NT2/D1 (cell line): Measurements from ENCODE around the gene MANSC1.

ENCODE experiments used
- DNase-seq: peaks from one replicate; pipeline ENCODE4 v3.0.0-alpha.2; 2011; ENCODE audit warnings: low read depth, low spot score
- H3K27me3 ChIP-seq: 2 replicates; pipeline ENCODE4 v1.6.0; 2011; ENCODE audit warnings: mild to moderate bottlenecking; ENCODE audit not compliant: insufficient read length, insufficient read depth
- H3K36me3 ChIP-seq: 2 replicates; pipeline ENCODE4 v1.6.1; 2011; ENCODE audit warnings: mild to moderate bottlenecking, low read length, mixed read lengths; ENCODE audit not compliant: insufficient read depth, insufficient read length
- H3K4me1 ChIP-seq: 2 replicates; pipeline ENCODE4 v1.5.1; 2011; ENCODE audit not compliant: insufficient read depth, insufficient read length
- H3K4me3 ChIP-seq: 2 replicates; pipeline ENCODE4 v1.5.1; 2011; ENCODE audit warnings: low read depth; ENCODE audit not compliant: insufficient read length
- H3K9ac ChIP-seq: 2 replicates; pipeline ENCODE4 v1.6.0; 2011; ENCODE audit warnings: low read depth; ENCODE audit not compliant: insufficient read length
- H3K9me3 ChIP-seq: 2 replicates; pipeline ENCODE4 v1.5.1; 2011; ENCODE audit warnings: mild to moderate bottlenecking, low read length; ENCODE audit not compliant: insufficient read depth
- SUZ12 ChIP-seq: IDR thresholded peaks from 2 replicates; pipeline ENCODE4 v1.6.1; 2011; ENCODE audit not compliant: insufficient read length, insufficient read depth; ENCODE audit errors: extremely low read depth
- YY1 ChIP-seq: IDR thresholded peaks from 2 replicates; pipeline ENCODE4 v1.6.1; 2011; ENCODE audit not compliant: insufficient read length, insufficient read depth
- ZNF274 ChIP-seq: IDR thresholded peaks from 2 replicates; pipeline ENCODE4 v1.6.1; 2011; ENCODE audit warnings: mild to moderate bottlenecking, low read depth, low read length

Gene MANSC1

GRCh38 chr12:12376646-12377448 lies 26.8 kb upstream of the MANSC1 start:
- DNase-seq = peak; percentile 81
- Histone ChIP-seq H3K4me1 (no peaks in the 10 kb centered on the region), H3K4me3 (no peak overlapping the region), H3K36me3 (no peaks in the 10 kb centered on the region), H3K9me3 (peaks cover 2% of the 10 kb centered on the region; the same call in 1 of the 2 replicates), H3K9ac (no peak overlapping the region), H3K27me3 (no peaks in the 10 kb centered on the region)
- TF ChIP-seq ZNF274 (no peak), SUZ12 (no peak), YY1 (no peak)

- no peak overlapping the region for H3K4me3 ChIP-seq
- peaks cover 2% of the 10 kb centered on the region for H3K36me3 ChIP-seq
- no peaks in the 10 kb centered on the region for H3K27me3 ChIP-seq
- H3K9ac ChIP-seq = no peak overlapping the region
- DNase-seq = no peak
- no peaks in the 10 kb centered on the region for H3K9me3 ChIP-seq
- H3K4me1 ChIP-seq = no peaks in the 10 kb centered on the region
- TF ChIP-seq YY1 = no peak
- TF ChIP-seq SUZ12 = no peak
- no peak for TF ChIP-seq ZNF274
These were observed 23.1 kb upstream of the MANSC1 start for GRCh38 chr12:12372946-12373722.

GRCh38 chr12:12367482-12367998 lies 17.5 kb upstream of the MANSC1 start:
- Histone ChIP-seq H3K36me3 (peaks cover 7% of the 10 kb centered on the region), H3K9ac (no peak overlapping the region), H3K27me3 (no peaks in the 10 kb centered on the region), H3K4me1 (no peaks in the 10 kb centered on the region), H3K4me3 (no peak overlapping the region), H3K9me3 (no peaks in the 10 kb centered on the region)
- no peak for DNase-seq
- TF ChIP-seq ZNF274 = no peak
- no peak for TF ChIP-seq SUZ12
- TF ChIP-seq YY1 = no peak

- no peaks in the 10 kb centered on the region for H3K27me3 ChIP-seq
- no peak for TF ChIP-seq ZNF274
- no peak for TF ChIP-seq YY1
- no peak for TF ChIP-seq SUZ12
- no peak overlapping the region for H3K4me3 ChIP-seq
- no peak for DNase-seq
- H3K4me1 ChIP-seq = no peaks in the 10 kb centered on the region
- H3K36me3 ChIP-seq = peaks cover 7% of the 10 kb centered on the region
- H3K9me3 ChIP-seq = no peaks in the 10 kb centered on the region
- no peak overlapping the region for H3K9ac ChIP-seq
These were observed 16.8 kb upstream of the MANSC1 start for GRCh38 chr12:12366701-12367481.

GRCh38 chr12:12365931-12366431 lies 15.9 kb upstream of the MANSC1 start:
- H3K36me3 ChIP-seq = peaks cover 7% of the 10 kb centered on the region

GRCh38 chr12:12365446-12365802 lies 15.4 kb upstream of the MANSC1 start:
- no peak for TF ChIP-seq SUZ12
- no peak for TF ChIP-seq ZNF274
- TF ChIP-seq YY1 = no peak
- H3K9me3 ChIP-seq = no peaks in the 10 kb centered on the region
- no peaks in the 10 kb centered on the region for H3K4me1 ChIP-seq
- no peak for DNase-seq
- no peak overlapping the region for H3K9ac ChIP-seq
- peaks cover 7% of the 10 kb centered on the region for H3K36me3 ChIP-seq
- H3K27me3 ChIP-seq = no peaks in the 10 kb centered on the region
- no peak overlapping the region for H3K4me3 ChIP-seq

More at GRCh38 chr12:12365931-12366431, 15.9 kb upstream of the MANSC1 start:
- no peak overlapping the region for H3K9ac ChIP-seq
- TF ChIP-seq ZNF274 (no peak), YY1 (no peak), SUZ12 (no peak)
- H3K27me3 ChIP-seq = no peaks in the 10 kb centered on the region
- no peak overlapping the region for H3K4me3 ChIP-seq
- no peaks in the 10 kb centered on the region for H3K9me3 ChIP-seq
- DNase-seq = no peak
- no peaks in the 10 kb centered on the region for H3K4me1 ChIP-seq
